ENCODE data around the gene TMEM200B.

DNA sequence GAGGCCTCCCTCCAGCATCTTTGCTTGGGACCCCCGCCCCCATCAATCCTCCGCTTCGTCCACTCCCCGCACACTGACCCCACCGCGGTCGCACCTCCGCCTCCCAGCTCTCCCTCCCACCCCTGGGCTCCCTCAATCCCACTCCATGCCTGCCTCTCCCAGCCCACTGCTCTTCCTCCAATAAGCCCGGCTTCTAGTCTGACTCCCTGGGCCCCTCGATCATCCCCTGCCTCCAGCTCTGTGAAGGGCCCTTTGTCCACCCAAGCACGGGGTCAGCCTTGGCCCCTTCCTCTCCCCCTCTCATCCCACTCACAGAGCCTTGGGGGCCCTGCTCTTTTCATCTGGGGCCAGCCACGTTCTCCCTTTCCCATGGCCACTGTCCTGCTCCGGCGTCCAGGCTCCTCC lies 1.5 kb upstream of the TMEM200B start:
- TF ChIP-seq, protein P1, sequence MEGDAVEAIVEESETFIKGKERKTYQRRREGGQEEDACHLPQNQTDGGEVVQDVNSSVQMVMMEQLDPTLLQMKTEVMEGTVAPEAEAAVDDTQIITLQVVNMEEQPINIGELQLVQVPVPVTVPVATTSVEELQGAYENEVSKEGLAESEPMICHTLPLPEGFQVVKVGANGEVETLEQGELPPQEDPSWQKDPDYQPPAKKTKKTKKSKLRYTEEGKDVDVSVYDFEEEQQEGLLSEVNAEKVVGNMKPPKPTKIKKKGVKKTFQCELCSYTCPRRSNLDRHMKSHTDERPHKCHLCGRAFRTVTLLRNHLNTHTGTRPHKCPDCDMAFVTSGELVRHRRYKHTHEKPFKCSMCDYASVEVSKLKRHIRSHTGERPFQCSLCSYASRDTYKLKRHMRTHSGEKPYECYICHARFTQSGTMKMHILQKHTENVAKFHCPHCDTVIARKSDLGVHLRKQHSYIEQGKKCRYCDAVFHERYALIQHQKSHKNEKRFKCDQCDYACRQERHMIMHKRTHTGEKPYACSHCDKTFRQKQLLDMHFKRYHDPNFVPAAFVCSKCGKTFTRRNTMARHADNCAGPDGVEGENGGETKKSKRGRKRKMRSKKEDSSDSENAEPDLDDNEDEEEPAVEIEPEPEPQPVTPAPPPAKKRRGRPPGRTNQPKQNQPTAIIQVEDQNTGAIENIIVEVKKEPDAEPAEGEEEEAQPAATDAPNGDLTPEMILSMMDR (IDR thresholded peaks at IDR 0.05; ENCODE audit: borderline replicate concordance, extremely low read depth, low read length, poor library complexity, severe bottlenecking), result no peak
- no peak for TF ChIP-seq EZH2 (IDR thresholded peaks at IDR 0.05; ENCODE audit: borderline replicate concordance, low read depth, low read length, severe bottlenecking)

Data from DND-41 (cell line).